ENCODE measurements around the gene EPHA4.

Gene EPHA4

DNA sequence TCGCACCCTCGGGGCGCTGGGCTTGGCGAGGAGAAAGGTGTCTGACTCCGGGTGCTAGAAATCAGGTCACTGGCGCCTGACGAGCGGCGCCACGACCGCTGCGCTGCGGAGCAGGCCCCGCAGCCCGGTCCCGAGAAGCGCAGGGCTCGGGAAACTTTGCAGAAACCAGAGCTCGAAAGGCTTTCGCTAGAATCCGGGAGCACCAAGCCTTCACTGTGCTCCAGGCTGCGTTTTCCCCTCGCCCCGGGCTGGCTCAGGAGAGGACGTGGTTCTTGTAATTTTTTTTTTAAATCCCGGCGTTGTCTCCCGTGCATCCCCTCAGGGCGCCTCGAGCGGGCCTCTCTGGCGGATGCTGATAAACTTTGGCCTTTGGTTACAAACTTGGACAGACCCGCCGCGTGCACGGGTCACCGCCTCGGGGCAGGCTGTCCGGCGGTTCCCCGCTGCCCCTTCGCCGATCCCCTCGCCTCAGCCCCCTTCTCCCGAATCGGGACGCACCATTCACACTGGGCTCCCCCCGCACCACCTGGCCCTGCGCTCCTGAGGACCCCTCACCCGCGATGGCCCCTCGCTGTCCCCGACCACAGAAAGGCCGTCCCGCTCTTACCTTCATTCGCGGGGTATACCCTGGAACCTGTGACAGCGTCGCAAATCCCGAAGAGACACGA, 419 bp downstream of the EPHA4 start:
- DNase-seq (ENCODE audit: low read depth) = no peak

- DNase-seq (ENCODE audit: low read depth) = no peak
Measured at GRCh38 chr2:221571025-221571550, 1.0 kb downstream of the EPHA4 start.

- no peak for DNase-seq (ENCODE audit: low read depth)
Measured at GRCh38 chr2:221570321-221570935, 1.7 kb downstream of the EPHA4 start.

- no peak for DNase-seq (ENCODE audit: low read depth)
Measured at GRCh38 chr2:221569871-221570270, 2.2 kb downstream of the EPHA4 start.

DNA sequence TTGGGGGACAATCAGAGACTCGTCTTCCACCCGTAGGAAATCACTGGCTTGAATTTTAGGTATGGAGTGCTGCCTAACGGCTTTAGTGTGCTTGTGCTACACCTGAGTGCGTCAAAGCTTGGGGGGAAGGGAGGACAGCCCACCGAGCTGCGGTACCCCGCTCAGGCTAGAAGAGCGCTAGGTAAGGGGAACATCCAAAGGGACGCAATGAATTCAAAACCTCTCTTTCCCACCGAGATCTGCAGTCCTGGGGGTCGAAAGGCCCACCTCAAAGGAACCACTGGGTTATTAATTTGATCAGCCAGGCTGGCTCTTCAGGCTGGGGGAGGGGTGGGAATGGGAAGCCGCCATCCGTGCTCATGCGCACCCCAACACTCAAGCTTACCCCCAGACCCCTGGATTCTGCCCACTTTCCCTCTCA, 2.7 kb downstream of the EPHA4 start:
- no peak for DNase-seq (ENCODE audit: low read depth)

DNA sequence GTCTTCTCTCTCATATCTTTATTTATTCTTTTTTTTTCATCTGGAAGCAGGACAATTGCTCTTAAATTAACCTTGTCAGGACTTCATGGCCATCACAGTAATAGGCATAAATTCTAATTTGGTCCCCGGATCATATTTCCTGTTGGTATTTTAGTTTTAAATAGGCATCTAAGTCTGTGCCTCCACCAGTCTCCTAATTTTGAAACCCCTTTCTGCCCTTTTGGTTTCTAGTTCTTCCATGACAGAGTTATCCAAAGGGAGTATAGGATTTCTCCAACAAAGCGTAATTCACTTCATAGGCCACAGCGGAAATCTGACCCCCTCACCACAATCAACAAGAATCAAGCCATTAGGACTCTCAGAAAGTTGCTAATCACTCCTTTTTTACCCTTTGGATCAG, 3.8 kb downstream of the EPHA4 start:
- no peak for DNase-seq (ENCODE audit: low read depth)

GRCh38 chr2:221567809-221568208, 4.3 kb downstream of the EPHA4 start:
- no peak for DNase-seq (ENCODE audit: low read depth)

DNA sequence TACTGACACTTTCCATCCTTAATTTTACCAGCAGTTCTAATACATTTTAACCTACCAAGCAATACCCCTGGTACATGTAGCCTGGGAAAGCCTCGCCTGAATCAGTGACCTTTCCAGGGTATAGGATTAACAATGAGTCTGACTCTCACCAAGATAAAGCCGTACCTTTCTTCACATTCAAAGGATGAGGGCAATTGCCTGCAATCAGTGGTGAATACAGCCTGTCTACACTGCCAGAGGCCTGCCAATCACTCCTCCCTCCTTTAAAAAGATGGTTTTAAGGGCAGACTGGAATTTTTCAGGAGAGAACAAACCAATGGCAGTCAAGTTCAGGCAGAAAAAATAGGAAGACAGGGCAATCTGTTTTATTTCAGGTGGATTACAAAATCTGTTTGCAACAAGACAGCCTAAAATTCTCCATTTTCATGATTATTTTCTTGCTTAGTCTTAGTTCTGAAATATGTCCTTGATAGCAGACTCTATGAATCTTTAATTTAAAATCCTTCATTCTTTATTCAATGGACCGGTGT, 4.8 kb downstream of the EPHA4 start:
- DNase-seq (ENCODE audit: low read depth) = no peak

GRCh38 chr2:221563270-221563985, 8.7 kb downstream of the EPHA4 start:
- no peak for DNase-seq (ENCODE audit: low read depth)

- no peak for DNase-seq (ENCODE audit: low read depth)
Measured at GRCh38 chr2:221562226-221562625, 9.9 kb downstream of the EPHA4 start.

GRCh38 chr2:221561770-221562169, 10.3 kb downstream of the EPHA4 start:
- DNase-seq (ENCODE audit: low read depth) = no peak

GRCh38 chr2:221559991-221560390, 12.1 kb downstream of the EPHA4 start:
- DNase-seq (ENCODE audit: low read depth) = no peak

GRCh38 chr2:221558107-221558506, 14.0 kb downstream of the EPHA4 start:
- no peak for DNase-seq (ENCODE audit: low read depth)

GRCh38 chr2:221555494-221555846, 16.6 kb downstream of the EPHA4 start:
- no peak for DNase-seq (ENCODE audit: low read depth)

GRCh38 chr2:221554769-221555493, 17.2 kb downstream of the EPHA4 start:
- DNase-seq (ENCODE audit: low read depth) = no peak

- no peak for DNase-seq (ENCODE audit: low read depth)
Measured at GRCh38 chr2:221553333-221553732, 18.8 kb downstream of the EPHA4 start.

GRCh38 chr2:221552291-221552690, 19.8 kb downstream of the EPHA4 start:
- no peak for DNase-seq (ENCODE audit: low read depth)

- DNase-seq (ENCODE audit: low read depth) = no peak
Measured at GRCh38 chr2:221551864-221552263, 20.2 kb downstream of the EPHA4 start.

GRCh38 chr2:221549143-221549542, 23.0 kb downstream of the EPHA4 start:
- DNase-seq (ENCODE audit: low read depth) = no peak

- no peak for DNase-seq (ENCODE audit: low read depth)
Measured at GRCh38 chr2:221546505-221547225, 25.4 kb downstream of the EPHA4 start.

- DNase-seq (ENCODE audit: low read depth) = no peak
Measured at GRCh38 chr2:221541131-221541735, 30.9 kb downstream of the EPHA4 start.

All from stromal cell of bone marrow (primary cell).